Measurements from ENCODE around the gene GFER.

GFER gene

GRCh38 chr16:1975432-1976215, 8.4 kb upstream of the GFER start:
- TF ChIP-seq TAF1 (IDR thresholded peaks at IDR 0.05; ENCODE audit: low read depth, low read length) = no peak
- no peak for TF ChIP-seq PAX5 (IDR thresholded peaks at IDR 0.05; ENCODE audit: insufficient read depth, low read length, severe bottlenecking)
- TF ChIP-seq POLR2A (IDR thresholded peaks at IDR 0.05; ENCODE audit: low read depth, low read length) = no peak
- no peak for TF ChIP-seq POU2F2 (IDR thresholded peaks at IDR 0.05; ENCODE audit: low read depth, low read length)
- no peak for TF ChIP-seq SPI1 (IDR thresholded peaks at IDR 0.05; ENCODE audit: low read depth, low read length)
- no peak for TF ChIP-seq POLR2AphosphoS5 (IDR thresholded peaks at IDR 0.05; ENCODE audit: low read depth, low read length)
- FAIRE-seq = no peak
- no peak for DNase-seq (ENCODE audit: insufficient read length, low spot score)

- no peak for DNase-seq (ENCODE audit: insufficient read length, low spot score)
- no peak for FAIRE-seq
- no peak for TF ChIP-seq POU2F2 (IDR thresholded peaks at IDR 0.05; ENCODE audit: low read depth, low read length)
- TF ChIP-seq SPI1 (IDR thresholded peaks at IDR 0.05; ENCODE audit: low read depth, low read length) = no peak
- TF ChIP-seq PAX5 (IDR thresholded peaks at IDR 0.05; ENCODE audit: insufficient read depth, low read length, severe bottlenecking) = no peak
- no peak for TF ChIP-seq TAF1 (IDR thresholded peaks at IDR 0.05; ENCODE audit: low read depth, low read length)
- TF ChIP-seq POLR2A (IDR thresholded peaks at IDR 0.05; ENCODE audit: low read depth, low read length) = no peak
These were observed 7.8 kb upstream of the GFER start for GRCh38 chr16:1976216-1976520.

DNA sequence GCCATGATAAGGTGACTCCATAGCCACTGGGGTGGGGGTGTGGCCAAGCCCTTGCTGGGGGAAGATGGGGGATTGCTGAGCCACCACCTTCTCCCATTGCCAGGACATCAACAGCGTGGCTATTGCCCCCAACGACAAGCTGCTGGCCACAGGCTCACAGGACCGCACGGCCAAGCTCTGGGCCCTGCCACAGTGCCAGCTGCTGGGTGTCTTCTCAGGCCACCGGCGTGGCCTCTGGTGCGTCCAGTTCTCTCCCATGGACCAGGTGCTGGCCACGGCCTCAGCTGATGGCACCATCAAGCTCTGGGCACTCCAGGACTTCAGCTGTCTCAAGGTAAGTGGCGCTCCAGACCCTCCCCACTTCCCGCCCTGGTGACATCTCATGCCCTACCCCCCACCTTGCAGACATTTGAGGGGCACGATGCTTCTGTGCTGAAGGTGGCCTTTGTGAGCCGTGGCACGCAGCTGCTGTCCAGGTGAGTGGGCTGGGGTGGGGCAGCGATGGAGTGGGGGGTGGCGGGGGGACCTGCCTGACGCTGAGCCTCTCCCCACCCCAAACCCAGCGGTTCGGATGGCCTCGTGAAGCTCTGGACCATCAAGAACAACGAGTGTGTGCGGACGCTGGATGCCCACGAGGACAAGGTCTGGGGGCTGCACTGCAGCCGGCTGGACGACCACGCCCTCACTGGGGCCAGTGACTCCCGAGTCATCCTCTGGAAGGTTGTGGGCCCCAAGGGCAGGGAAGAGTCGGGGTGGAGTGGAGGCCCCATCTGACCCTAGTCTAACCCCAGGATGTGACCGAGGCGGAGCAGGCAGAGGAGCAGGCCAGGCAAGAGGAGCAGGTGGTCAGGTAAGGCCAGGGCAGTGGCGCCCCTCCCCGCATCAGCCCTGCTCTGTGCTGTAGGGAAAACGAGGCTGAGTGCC, 6.8 kb upstream of the GFER start:
- FAIRE-seq = no peak

DNA sequence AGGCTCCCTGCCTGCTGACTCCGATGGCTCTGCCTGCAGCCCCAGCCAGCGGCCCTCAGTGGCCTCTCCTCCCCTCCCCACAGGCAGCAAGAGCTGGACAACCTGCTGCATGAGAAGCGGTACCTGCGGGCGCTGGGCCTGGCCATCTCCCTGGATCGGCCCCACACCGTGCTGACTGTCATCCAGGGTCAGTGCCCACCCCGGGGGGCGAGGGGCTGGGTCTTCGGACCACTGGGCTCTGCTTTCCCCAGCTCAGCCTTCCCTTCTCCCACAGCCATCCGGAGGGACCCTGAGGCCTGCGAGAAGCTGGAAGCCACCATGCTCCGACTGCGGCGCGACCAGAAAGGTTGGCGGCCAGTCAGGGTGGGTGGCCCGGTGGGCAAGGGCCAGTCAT, 6.1 kb upstream of the GFER start:
- no peak for FAIRE-seq
- DNase-seq (ENCODE audit: insufficient read length, low spot score) = no peak
- TF ChIP-seq POLR2A (IDR thresholded peaks at IDR 0.05; ENCODE audit: low read depth, low read length) (no peak), PAX5 (IDR thresholded peaks at IDR 0.05; ENCODE audit: insufficient read depth, low read length, severe bottlenecking) (no peak), SPI1 (IDR thresholded peaks at IDR 0.05; ENCODE audit: low read depth, low read length) (no peak), POLR2AphosphoS5 (IDR thresholded peaks at IDR 0.05; ENCODE audit: low read depth, low read length) (no peak), TAF1 (IDR thresholded peaks at IDR 0.05; ENCODE audit: low read depth, low read length) (no peak), POU2F2 (IDR thresholded peaks at IDR 0.05; ENCODE audit: low read depth, low read length) (no peak)

More for the DNA sequence above, 6.8 kb upstream of the GFER start:
- no peak for DNase-seq (ENCODE audit: insufficient read length, low spot score)
- TF ChIP-seq POU2F2 (IDR thresholded peaks at IDR 0.05; ENCODE audit: low read depth, low read length) (no peak), SPI1 (IDR thresholded peaks at IDR 0.05; ENCODE audit: low read depth, low read length) (no peak), POLR2AphosphoS5 (IDR thresholded peaks at IDR 0.05; ENCODE audit: low read depth, low read length) (no peak), POLR2A (IDR thresholded peaks at IDR 0.05; ENCODE audit: low read depth, low read length) (no peak), PAX5 (IDR thresholded peaks at IDR 0.05; ENCODE audit: insufficient read depth, low read length, severe bottlenecking) (no peak)

GRCh38 chr16:1978476-1979120, 5.4 kb upstream of the GFER start:
- TF ChIP-seq TAF1 (IDR thresholded peaks at IDR 0.05; ENCODE audit: low read depth, low read length) (no peak), POU2F2 (IDR thresholded peaks at IDR 0.05; ENCODE audit: low read depth, low read length) (no peak), SPI1 (IDR thresholded peaks at IDR 0.05; ENCODE audit: low read depth, low read length) (no peak)
- no peak for FAIRE-seq
- DNase-seq (ENCODE audit: insufficient read length, low spot score) = no peak

DNA sequence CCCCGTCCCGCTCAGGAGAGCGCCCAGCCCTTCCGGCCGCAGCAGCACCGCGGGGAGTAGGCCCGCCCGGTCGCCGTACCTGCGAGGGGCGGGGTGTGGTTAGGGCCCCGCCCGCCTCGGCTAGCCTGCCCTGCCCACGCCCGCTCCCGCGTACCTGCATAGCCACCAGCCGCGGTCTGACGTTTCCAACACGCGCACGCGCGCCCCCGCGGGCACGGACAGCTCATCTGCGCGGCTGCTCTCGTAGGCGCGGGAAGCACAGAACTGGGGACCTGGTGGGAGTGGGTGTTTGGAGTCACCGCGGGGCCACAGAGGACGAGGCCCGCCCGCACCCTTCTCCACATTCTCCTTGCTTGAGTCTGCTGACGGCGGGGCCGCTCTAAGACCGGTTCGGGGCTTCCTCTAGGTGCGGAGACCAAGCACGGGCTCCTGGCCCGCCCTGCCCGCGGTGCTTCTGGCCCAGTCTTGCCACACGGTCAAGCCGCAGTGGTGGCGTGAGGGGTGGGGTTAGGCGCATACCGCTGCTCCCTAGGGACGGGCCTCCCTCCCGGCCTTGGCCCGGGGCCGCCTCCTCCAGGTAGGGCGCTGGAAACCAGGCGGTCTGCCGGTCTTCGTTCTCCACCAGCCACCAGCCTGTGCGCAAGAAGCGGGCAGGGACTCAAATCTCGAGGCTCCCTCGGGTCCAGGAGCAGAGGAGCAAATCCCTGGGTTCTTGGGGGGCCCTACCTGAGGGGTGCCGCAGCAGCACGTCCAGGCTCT, 4.5 kb upstream of the GFER start:
- TF ChIP-seq POLR2A (IDR thresholded peaks at IDR 0.05; ENCODE audit: low read depth, low read length) (no peak), POU2F2 (IDR thresholded peaks at IDR 0.05; ENCODE audit: low read depth, low read length) (no peak), PAX5 (IDR thresholded peaks at IDR 0.05; ENCODE audit: insufficient read depth, low read length, severe bottlenecking) (no peak), TAF1 (IDR thresholded peaks at IDR 0.05; ENCODE audit: low read depth, low read length) (no peak), POLR2AphosphoS5 (IDR thresholded peaks at IDR 0.05; ENCODE audit: low read depth, low read length) (no peak), SPI1 (IDR thresholded peaks at IDR 0.05; ENCODE audit: low read depth, low read length) (no peak)
- FAIRE-seq = no peak
- DNase-seq (ENCODE audit: insufficient read length, low spot score) = no peak

DNA sequence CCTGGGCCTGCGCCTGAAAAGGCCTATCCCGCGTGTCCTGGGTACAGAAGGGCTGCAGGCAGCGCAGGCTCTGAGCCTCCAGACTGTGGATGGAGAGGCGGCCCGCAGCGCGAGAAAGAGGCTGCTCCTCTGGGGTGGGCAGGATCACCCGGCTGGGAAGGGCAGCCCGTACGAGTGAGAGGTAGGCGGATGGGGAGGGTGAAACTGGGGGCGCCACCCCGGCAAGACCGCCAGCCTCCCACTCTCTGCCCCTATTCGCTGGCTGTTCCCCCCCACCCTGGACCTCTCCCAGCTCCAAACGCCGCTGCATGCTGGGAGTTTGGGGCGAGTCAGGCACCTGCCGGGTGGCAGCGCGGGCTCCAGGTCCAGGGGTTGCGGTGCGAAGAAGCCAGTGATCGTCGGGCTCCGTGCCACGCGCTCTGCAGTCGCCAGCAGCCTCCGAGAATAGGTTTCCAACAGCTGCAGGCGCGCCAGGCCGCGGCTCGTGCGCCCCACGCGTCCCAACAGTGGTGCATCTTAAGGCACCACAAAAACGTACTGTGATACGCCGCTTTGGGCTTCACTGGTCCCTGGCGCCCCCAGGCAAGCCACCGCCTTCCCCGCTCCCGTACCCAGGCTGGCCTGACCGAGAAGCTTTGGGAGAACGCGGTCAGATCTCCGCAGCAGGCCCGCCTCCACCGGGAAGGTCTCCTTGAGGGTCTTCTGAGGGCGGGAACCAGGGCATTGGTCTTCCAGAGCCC, 3.8 kb upstream of the GFER start:
- DNase-seq (ENCODE audit: insufficient read length, low spot score) (no peak), FAIRE-seq (no peak)

DNA sequence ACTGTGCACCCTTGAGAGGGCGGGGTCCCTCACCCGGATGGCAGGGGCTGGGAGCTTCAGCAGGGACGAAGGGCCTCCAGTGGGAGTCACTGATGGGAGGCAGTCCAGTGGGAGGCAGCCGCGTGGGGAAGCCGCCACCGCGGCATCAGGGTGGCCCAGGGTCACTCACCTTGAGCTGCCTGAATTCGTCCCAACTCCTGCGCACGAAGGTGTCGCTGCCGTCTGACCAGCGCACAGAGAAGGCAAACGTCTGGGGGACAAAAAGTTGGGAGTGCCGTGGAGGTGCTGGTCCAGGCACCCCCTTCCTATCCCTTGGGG, 3.3 kb upstream of the GFER start:
- TF ChIP-seq POU2F2 (IDR thresholded peaks at IDR 0.05; ENCODE audit: low read depth, low read length) = no peak
- no peak for TF ChIP-seq POLR2A (IDR thresholded peaks at IDR 0.05; ENCODE audit: low read depth, low read length)
- no peak for TF ChIP-seq SPI1 (IDR thresholded peaks at IDR 0.05; ENCODE audit: low read depth, low read length)
- no peak for TF ChIP-seq PAX5 (IDR thresholded peaks at IDR 0.05; ENCODE audit: insufficient read depth, low read length, severe bottlenecking)
- TF ChIP-seq TAF1 (IDR thresholded peaks at IDR 0.05; ENCODE audit: low read depth, low read length) = no peak
- TF ChIP-seq POLR2AphosphoS5 (IDR thresholded peaks at IDR 0.05; ENCODE audit: low read depth, low read length) = no peak
- FAIRE-seq (peak; percentile 38), DNase-seq (ENCODE audit: insufficient read length, low spot score) (no peak)

More for the DNA sequence above, 3.8 kb upstream of the GFER start:
- TF ChIP-seq TAF1 (IDR thresholded peaks at IDR 0.05; ENCODE audit: low read depth, low read length) (no peak), POLR2A (IDR thresholded peaks at IDR 0.05; ENCODE audit: low read depth, low read length) (no peak), POU2F2 (IDR thresholded peaks at IDR 0.05; ENCODE audit: low read depth, low read length) (no peak), PAX5 (IDR thresholded peaks at IDR 0.05; ENCODE audit: insufficient read depth, low read length, severe bottlenecking) (no peak), SPI1 (IDR thresholded peaks at IDR 0.05; ENCODE audit: low read depth, low read length) (no peak)
